Activated CD4-positive, alpha-beta T cell treated with anti-CD3 and anti-CD28 coated beads for 36 hours (primary cell): ENCODE results near the gene ZNF783. TPM values are rescaled to one million over a fixed set of nuclear protein-coding genes. Genes with fewer than 3 reads are reported as not detected.
"Not testable (repeated sequence)": the region's sequence is repeated elsewhere in the genome, so short reads cannot be mapped to it uniquely, and the experiment has no call there.

Source experiments
- ATAC-seq: fragments of 200-7000 bp; cut with Tn5 transposase; one replicate; pipeline ENCODE4 v1.10.0; 2021; ENCODE audit warnings: mild to moderate bottlenecking, moderate library complexity
- CTCF ChIA-PET: fragments of 350-600 bp; sonication (Branson Sonifier 250); formaldehyde crosslinking; loops from one replicate; lab custom pipeline; 2021; ENCODE audit warnings: antibody characterized with exemption; lab: Charles Lee
- POLR2A ChIA-PET: fragments of 350-600 bp; sonication (Branson Sonifier 250); formaldehyde crosslinking; loops from one replicate; lab custom pipeline; 2021; ENCODE audit warnings: antibody characterized with exemption, inconsistent platforms; lab: Charles Lee
- DNase-seq: peaks from one replicate; pipeline ENCODE4 v3.0.0-alpha.2; 2020
- H3K27ac Mint-ChIP-seq: one replicate; pipeline ENCODE4 v1.8.0; 2021; ENCODE audit warnings: mixed read lengths
- H3K27me3 Mint-ChIP-seq: one replicate; pipeline ENCODE4 v1.8.0; 2021; ENCODE audit warnings: mixed read lengths
- H3K36me3 Mint-ChIP-seq: one replicate; pipeline ENCODE4 v1.8.0; 2021; ENCODE audit warnings: low read depth, mixed read lengths
- H3K4me1 Mint-ChIP-seq: one replicate; pipeline ENCODE4 v1.8.0; 2021; ENCODE audit warnings: mixed read lengths
- H3K4me3 Mint-ChIP-seq: one replicate; pipeline ENCODE4 v1.8.0; 2021; ENCODE audit warnings: mild to moderate bottlenecking, moderate library complexity, mixed read lengths
- H3K9me3 Mint-ChIP-seq: one replicate; pipeline ENCODE4 v1.8.0; 2021; ENCODE audit warnings: low read depth, mixed read lengths
- intact Hi-C, 2 experiments: fragments of 100-400 bp; cut with DNase I in 1 of 2; cut with micrococcal nuclease in 1 of 2; formaldehyde crosslinking; loops; one replicate each; pipeline versions ENCODE4 v1.14.2 to v1.15.1; 2022 to 2024; cut with DNase I, micrococcal nuclease
- total RNA-seq, 2 experiments: library from RNA; stranded (reverse); gene quantifications; one replicate each; pipeline ENCODE4 v1.2.3, GENCODE V29; 2021

Gene ZNF783
- total RNA-seq, 2 experiments from 2014 or later = 14.5 to 15.4 TPM

DNA sequence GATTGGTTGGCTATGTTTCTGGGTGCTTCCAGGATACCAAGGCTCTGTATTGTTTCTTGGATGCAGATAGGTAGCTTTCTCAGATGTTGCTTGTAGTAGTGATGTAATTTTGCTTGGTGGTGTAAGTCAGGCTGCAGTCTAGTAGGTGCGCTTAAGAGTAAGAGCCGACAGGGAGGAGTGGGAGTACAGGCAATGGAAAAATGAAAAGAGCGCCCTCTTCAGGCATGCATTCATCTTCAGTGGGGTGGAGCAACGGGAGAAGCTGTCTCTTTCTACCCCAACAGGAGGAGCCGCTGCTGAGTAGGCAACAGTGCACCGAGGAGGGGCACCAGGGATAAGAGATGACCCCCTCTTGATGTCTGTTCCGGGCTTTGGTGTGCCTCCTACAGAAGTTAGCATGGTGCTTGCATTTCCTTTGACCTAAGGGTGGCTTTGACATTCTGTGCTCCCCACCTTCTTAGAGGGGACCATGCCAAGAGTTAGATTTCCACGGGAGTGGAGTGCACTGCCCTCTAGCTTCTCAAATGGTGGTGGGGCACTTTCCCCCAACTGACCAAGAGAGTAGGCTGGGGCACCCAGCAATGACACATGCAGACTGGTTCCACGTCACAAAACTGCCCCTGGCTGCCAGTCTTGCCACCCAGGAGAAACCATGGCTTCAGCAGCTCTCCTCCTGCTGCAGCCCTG is 56.1 kb downstream of the ZNF783 start:
- CTCF ChIA-PET = interaction anchor here (1.8 kb wide), 1 partner anchor 105 kb away, joined by 4 read pairs; no protein-coding TSS in a partner anchor
- peaks cover 17% of the 10 kb centered on the region for H3K4me1 Mint-ChIP-seq
- ATAC-seq = peak; percentile 72

DNA sequence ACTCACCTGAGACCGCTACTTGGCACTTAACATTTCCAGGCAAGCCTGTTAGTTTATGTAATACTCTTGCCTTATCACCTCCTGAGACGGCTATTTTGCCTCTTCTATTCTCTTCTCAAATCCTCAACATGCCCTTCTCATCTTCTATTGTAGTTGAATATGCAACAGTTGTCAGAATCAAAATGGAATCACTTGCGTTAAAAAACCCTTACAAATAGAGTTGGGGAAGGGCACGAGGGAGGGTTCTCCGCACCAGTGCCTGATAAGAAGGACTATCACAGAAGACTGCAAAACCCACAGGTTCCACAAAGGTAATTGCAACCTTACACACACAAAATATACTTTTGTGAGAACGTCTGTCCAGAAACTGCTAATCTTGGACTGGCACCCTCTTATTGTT is 57.4 kb downstream of the ZNF783 start:
- CTCF ChIA-PET = no interaction called here
- H3K9me3 Mint-ChIP-seq = no peaks in the 10 kb centered on the region
- peaks cover 17% of the 10 kb centered on the region for H3K4me1 Mint-ChIP-seq
- DNase-seq = no peak
- POLR2A ChIA-PET = no interaction called here
- intact Hi-C loops = no loop called here
- H3K4me3 Mint-ChIP-seq = no peak overlapping the region
- no peaks in the 10 kb centered on the region for H3K36me3 Mint-ChIP-seq
- peaks cover 9% of the 10 kb centered on the region for H3K27me3 Mint-ChIP-seq
- no peak for ATAC-seq
- H3K27ac Mint-ChIP-seq = no peak overlapping the region

More for the DNA sequence above, 56.1 kb downstream of the ZNF783 start:
- Mint-ChIP-seq H3K4me3 (no peak overlapping the region), H3K36me3 (no peaks in the 10 kb centered on the region), H3K27ac (no peak overlapping the region), H3K27me3 (peaks cover 9% of the 10 kb centered on the region), H3K9me3 (no peaks in the 10 kb centered on the region)
- intact Hi-C loops = no loop called here
- DNase-seq = peak; percentile 46
- POLR2A ChIA-PET = interaction anchor here (0.6 kb wide), 1 partner anchor 53 kb away, joined by 5 read pairs; no protein-coding TSS in a partner anchor

DNA sequence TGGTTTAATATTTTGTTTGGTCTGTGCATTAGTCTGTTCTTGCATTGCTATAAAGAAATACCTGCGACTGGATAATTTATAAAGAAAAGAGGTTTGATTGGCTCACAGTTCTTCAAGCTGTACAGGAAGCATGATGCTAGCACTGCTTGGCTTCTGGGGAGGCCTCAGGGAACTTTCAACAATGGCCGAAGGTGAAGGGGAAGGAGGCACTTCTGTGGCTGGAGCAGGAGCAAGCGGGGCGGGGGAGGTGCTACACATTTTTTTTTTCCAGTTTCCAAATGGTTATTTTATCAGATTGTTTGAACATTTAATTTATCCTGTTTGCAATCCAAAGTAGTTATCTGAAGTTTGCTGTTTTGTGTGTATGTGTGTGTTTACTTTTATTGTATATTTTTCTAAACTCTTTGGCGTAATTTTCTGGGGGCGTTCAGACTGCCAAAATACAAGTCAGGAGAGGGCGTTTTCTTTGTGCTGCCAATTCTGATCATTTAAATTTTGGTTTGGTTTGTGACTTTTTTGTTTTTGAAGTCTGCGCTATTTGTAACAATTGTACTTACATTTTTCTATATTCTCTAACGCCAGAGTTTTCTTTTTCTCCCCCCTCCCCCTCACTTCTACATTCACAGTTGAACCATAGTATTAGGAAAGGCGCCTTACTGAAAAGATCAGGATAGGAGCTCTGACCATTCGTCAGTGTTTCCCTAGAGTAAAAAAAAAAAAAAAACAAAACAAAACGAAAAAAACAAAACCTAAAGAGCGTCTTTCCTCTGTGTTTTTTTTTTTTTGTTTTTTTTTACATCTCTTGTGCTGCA is 58.5 kb downstream of the ZNF783 start:
- intact Hi-C loops = no loop called here
- Mint-ChIP-seq H3K27me3 (peaks cover 9% of the 10 kb centered on the region), H3K4me3 (no peak overlapping the region), H3K9me3 (no peaks in the 10 kb centered on the region), H3K27ac (no peak overlapping the region), H3K36me3 (no peaks in the 10 kb centered on the region), H3K4me1 (peaks cover 17% of the 10 kb centered on the region)
- DNase-seq (no peak), ATAC-seq (no peak)
- POLR2A ChIA-PET = no interaction called here
- CTCF ChIA-PET = interaction anchor here (0.6 to 0.8 kb wide), 2 partner anchors 10 to 130 kb away, joined by 3 read pairs; no protein-coding TSS in a partner anchor

DNA sequence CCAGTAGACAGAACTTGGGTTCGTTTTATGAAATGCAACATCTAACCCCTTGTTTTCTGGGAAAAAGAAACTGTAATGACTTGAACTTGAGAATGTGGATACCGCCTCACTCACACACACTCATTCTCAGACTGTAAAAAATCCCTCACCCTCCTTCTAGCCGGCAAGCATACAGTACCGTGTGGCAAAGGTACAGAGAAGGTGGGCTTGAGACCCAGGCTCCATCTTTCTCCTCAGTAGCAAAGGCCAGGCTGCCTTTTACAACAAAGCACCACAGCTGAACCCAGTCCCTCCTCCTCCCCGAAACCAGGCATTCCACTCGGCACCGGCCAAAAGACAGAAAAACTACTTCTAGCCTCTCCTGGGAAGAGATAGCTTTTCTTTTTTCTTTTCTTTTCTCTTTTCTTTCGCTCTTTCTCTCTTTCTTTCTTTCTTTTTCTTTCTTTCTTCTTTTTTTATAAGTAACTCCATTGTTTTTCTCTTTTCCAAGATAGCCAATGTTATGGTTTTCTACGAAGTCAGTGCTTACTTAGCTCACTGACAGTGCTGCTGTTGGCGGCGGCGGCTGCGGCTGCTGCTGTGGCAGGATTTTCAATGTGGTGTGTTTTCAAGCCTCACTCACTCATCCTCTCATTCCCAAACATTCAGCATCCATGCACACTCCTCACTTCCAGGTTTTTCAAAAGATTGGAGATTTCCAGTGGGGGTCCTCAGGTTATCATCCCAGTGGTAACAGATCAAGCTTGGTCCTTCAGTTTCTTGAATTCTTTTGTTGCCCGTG is 59.3 kb downstream of the ZNF783 start:
- intact Hi-C loops, H3K27me3 Mint-ChIP-seq, H3K9me3 Mint-ChIP-seq, H3K4me3 Mint-ChIP-seq, H3K36me3 Mint-ChIP-seq, DNase-seq, POLR2A ChIA-PET: not testable (repeated sequence)
- Mint-ChIP-seq H3K27ac (peak overlapping the region; percentile 76), H3K4me1 (peaks cover 20% of the 10 kb centered on the region)
- peak; percentile 61 for ATAC-seq
- CTCF ChIA-PET = interaction anchor here (0.8 kb wide), 1 partner anchor 9 kb away, joined by 3 read pairs; no protein-coding TSS in a partner anchor

DNA sequence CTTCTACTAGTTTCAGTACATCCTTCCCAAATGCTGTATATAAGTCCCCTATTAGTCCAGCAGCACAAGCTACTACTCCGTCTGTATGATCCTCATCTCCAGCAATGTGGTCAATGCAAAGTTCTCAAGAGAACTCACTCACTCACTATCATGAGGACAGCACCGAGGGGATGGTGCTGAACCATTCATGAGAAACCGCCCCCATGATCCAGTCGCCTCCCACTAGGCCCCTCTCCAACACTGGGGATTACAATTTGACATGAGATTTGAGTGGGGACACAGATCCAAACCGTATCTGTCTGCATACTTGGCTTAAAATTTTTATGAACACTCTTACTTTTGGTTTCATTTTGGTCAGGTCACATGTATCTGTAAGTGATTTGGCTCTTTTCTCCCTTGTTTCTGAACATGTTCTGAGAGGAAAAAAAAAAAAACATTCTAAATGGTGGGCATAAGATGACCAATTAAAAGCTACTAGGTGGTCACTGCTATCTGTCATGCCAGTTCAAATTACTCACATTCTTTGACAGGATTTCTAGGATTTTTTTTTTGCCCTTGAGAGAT is 60.1 kb downstream of the ZNF783 start:
- ChIA-PET CTCF (interaction anchor here (1.1 kb wide), 1 partner anchor 127 kb away, joined by 5 read pairs; the partner anchor contains the start of gene ZNF282), POLR2A (no interaction called here)
- Mint-ChIP-seq H3K27me3 (peaks cover 7% of the 10 kb centered on the region), H3K9me3 (no peaks in the 10 kb centered on the region), H3K27ac (peak overlapping the region; percentile 76), H3K4me1 (peaks cover 20% of the 10 kb centered on the region), H3K36me3 (no peaks in the 10 kb centered on the region), H3K4me3 (peak overlapping the region; percentile 51)
- intact Hi-C loops = no loop called here
- ATAC-seq (peak; percentile 43), DNase-seq (no peak)

DNA sequence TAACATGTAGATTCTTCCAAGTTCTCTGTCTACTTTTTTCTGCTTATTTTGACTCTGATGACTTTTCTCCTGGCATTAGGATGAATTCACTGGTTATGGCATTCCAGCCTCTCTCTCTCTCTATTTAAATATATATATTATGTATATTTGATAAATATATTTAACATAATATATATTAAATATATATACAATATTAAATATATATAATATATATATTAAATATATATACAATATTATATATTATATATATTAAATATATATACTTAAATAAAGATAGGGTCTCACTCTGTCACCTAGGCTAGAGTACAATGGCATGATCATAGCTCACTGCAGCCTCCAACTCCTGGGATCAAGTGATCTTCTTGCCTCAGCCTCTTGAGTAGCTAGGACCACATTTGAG is 60.7 kb downstream of the ZNF783 start:
- intact Hi-C loops = no loop called here
- Mint-ChIP-seq H3K27ac (no peak overlapping the region), H3K4me1 (peaks cover 20% of the 10 kb centered on the region), H3K36me3 (no peaks in the 10 kb centered on the region), H3K27me3 (peaks cover 6% of the 10 kb centered on the region), H3K4me3 (no peak overlapping the region), H3K9me3 (no peaks in the 10 kb centered on the region)
- ChIA-PET CTCF (interaction anchor here (0.6 to 1.4 kb wide), 5 partner anchors 13 to 127 kb away, joined by 3 to 5 read pairs (median 3); partner anchors contain the start of gene ZNF282), POLR2A (no interaction called here)
- DNase-seq (no peak), ATAC-seq (no peak)

DNA sequence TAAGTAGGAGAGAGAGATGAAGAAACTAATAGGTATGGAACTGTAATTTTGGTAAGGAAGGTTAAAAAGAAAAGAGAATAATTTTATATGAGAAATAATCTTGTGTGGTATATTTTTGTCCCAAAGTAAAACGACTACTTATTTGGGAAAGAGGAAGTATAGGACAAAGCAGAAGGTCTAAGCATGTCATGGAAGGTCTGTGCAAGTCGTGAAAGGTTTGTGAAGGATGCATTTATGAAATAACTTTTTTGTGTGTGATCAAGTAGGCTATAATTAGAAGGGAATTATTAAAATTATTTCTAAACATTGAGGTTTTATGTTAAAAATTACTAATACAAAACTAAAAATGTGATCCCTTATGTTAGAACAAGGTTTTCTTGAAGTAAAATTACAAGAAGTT is 63.3 kb downstream of the ZNF783 start:
- Mint-ChIP-seq H3K27me3 (no peaks in the 10 kb centered on the region), H3K4me1 (peaks cover 20% of the 10 kb centered on the region), H3K4me3 (no peak overlapping the region), H3K36me3 (no peaks in the 10 kb centered on the region), H3K9me3 (no peaks in the 10 kb centered on the region), H3K27ac (no peak overlapping the region)
- ATAC-seq (no peak), DNase-seq (no peak)
- ChIA-PET CTCF (interaction anchor here (1.3 kb wide), 1 partner anchor 16 kb away, joined by 4 read pairs; no protein-coding TSS in a partner anchor), POLR2A (no interaction called here)
- intact Hi-C loops = no loop called here

DNA sequence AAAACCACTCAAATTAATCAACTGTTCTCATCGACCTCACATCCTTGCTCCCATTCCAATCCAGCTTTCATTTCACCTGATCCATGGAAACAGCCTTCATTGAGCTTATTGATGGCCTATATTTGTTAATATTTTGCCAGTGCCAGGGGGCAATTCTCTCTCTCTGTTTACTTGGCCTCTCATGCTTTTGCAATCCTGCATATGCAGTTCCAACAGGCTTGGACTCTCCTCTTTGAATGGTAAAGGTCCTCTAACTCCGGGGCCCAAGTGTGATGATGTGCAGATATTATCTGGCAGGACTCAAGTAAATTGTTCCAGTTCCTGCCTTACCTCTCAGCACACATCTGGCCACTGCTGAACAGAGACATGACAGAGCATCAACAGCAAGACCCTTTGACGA is 67.3 kb downstream of the ZNF783 start:
- ChIA-PET POLR2A (no interaction called here), CTCF (no interaction called here)
- no peak overlapping the region for H3K4me3 Mint-ChIP-seq
- intact Hi-C loops = no loop called here
- H3K36me3 Mint-ChIP-seq = no peaks in the 10 kb centered on the region
- DNase-seq (no peak), ATAC-seq (no peak)
- peaks cover 4% of the 10 kb centered on the region for H3K4me1 Mint-ChIP-seq
- no peak overlapping the region for H3K27ac Mint-ChIP-seq
- H3K27me3 Mint-ChIP-seq = peaks cover 5% of the 10 kb centered on the region
- H3K9me3 Mint-ChIP-seq = no peaks in the 10 kb centered on the region

DNA sequence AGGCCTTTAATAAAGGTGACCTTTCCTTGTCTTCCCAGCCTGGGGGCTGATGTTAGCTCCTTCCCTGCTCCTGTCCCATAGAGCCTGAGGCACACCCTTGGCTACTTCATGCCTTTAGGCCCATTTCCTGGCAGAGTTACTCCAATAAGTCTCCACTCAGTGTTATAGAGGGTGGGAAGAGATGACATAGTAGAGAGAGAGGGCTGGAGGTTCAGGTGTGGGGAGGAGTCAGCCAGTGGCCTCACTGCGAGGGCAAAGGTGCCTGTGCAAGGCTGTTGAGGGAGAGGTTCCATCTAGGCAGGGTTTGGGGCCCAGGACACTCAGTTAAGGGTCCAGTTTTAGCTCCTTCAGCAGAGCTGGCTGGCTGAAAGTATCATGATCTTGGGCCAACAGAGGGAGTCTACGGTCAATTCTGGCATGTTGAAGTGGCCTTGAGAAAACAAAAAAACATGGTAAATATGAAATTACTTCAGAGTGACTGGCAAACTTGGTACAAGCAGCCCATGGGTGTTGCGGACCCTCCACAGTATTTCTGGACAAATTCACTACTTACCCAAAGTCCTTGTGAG is 67.9 kb downstream of the ZNF783 start:
- H3K4me3 Mint-ChIP-seq = no peak overlapping the region
- ATAC-seq (no peak), DNase-seq (no peak)
- intact Hi-C loops = no loop called here
- H3K27me3 Mint-ChIP-seq = peaks cover 8% of the 10 kb centered on the region
- POLR2A ChIA-PET = no interaction called here
- H3K9me3 Mint-ChIP-seq = no peaks in the 10 kb centered on the region
- H3K36me3 Mint-ChIP-seq = no peaks in the 10 kb centered on the region
- peaks cover 4% of the 10 kb centered on the region for H3K4me1 Mint-ChIP-seq
- H3K27ac Mint-ChIP-seq = no peak overlapping the region
- CTCF ChIA-PET = interaction anchor here (0.8 to 1.1 kb wide), 2 partner anchors 9 to 20 kb away, joined by 3 read pairs; no protein-coding TSS in a partner anchor

DNA sequence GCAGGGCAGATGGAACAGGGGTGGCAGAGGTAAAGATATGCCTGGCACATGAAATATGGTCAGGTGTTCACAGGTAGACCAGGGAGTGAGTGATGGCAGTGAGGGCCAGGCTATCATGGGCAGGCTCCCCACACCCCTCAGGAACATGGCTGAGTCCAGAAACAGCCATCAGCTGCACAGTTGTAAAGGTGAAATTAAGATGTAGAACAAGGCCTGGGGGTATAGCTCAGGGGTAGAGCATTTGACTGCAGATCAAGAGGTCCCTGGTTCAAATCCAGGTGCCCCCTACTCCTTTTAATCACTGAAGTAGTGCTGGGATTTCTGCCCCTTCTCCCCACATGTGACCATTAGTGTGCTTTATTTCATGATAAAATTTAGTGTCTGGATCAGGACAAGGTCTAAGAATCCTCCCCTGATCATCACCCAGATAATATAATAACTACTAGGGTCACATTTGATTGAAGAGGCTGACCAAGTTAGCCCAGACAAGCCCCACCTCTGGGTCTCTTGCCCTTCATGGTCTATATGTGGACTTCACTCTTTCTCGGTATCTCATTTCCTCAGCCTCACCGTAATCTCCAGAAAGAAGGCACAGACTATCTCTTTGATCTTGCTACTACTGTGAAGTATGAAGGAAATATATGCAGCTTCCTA is 69.0 kb downstream of the ZNF783 start:
- Mint-ChIP-seq H3K36me3 (no peaks in the 10 kb centered on the region), H3K9me3 (no peaks in the 10 kb centered on the region), H3K4me3 (no peak overlapping the region), H3K27me3 (peaks cover 11% of the 10 kb centered on the region), H3K27ac (no peak overlapping the region), H3K4me1 (no peaks in the 10 kb centered on the region)
- peak; percentile 23 for DNase-seq
- POLR2A ChIA-PET = no interaction called here
- intact Hi-C loops = no loop called here
- ATAC-seq = peak; percentile 51
- CTCF ChIA-PET = interaction anchor here (1.1 kb wide), 1 partner anchor 10 kb away, joined by 3 read pairs; no protein-coding TSS in a partner anchor
